Esophagus muscularis mucosa (tissue), 4 donors: ENCODE data around the gene USP32.
"Not testable (repeated sequence)": the region's sequence is repeated elsewhere in the genome, so short reads cannot be mapped to it uniquely, and the experiment has no call there.

Experiments
- CTCF ChIP-seq, 3 experiments: fragments of 200-600 bp in 2 of 3; fragments of 450-650 bp in 1 of 3; sonication (generic) in 2 of 3; IDR thresholded peaks; one replicate each; pipeline ENCODE4 v1.5.1; 2017 to 2019; ENCODE audit warnings: antibody characterized with exemption in 3 of 3, mild to moderate bottlenecking in 2 of 3, moderate library complexity in 1 of 3
- EP300 ChIP-seq: sonication (generic); formaldehyde crosslinking; IDR thresholded peaks from one replicate; pipeline ENCODE4 v1.6.1; 2017; ENCODE audit warnings: antibody characterized with exemption
- POLR2A ChIP-seq: fragments of 450-650 bp; IDR thresholded peaks from one replicate; pipeline ENCODE4 v1.6.1; 2017; ENCODE audit warnings: antibody characterized with exemption, moderate library complexity, mild to moderate bottlenecking, low read depth

DNA sequence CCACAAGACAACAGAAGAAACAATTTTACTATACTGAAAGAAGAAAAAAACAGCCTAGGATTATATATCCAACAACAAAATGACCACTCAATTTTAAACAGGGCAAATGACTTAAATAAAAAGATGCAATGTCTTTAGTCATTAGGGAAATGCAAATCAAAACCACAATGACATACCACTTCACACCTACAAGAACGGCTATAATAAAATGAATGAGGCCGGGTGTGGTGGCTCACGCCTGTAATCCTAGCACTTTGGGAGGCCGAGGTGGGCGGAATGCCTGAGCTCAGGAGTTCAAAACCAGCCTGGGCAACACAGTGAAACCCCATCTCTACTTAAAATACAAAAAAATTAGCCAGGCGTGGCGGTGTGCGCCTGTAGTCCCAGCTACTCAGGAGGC is 77.0 kb downstream of the USP32 start:
- TF ChIP-seq CTCF (IDR thresholded peaks at IDR 0.05); POLR2A; EP300: not testable (repeated sequence)
